ENCODE results near the gene ZNF230. TPM values are rescaled to one million over a fixed set of nuclear protein-coding genes. Genes with fewer than 3 reads are reported as not detected.
A peak's percentile ranks its signal among the peaks of the same experiment; 100 is the strongest.

The ZNF230 gene
- polyA plus RNA-seq, 3 donors: 1.0 to 3.9 (median 1.3) TPM

GRCh38 chr19:43966079-43966694, 36.6 kb upstream of the ZNF230 start:
- Histone ChIP-seq H2AFZ (ENCODE audit: insufficient read depth, low read depth, low read length, poor library complexity, severe bottlenecking) (no peak overlapping the region), H3K9ac (ENCODE audit: insufficient read depth, low read length, poor library complexity, severe bottlenecking) (no peak overlapping the region), H3K79me2 (ENCODE audit: insufficient read depth, low read length) (no peaks in the 10 kb centered on the region), H3K27ac (ENCODE audit: low read depth in 1 of 2, low read length in 2 of 2) (no peak overlapping the region), H3K27me3 (ENCODE audit: control insufficient read depth in 2 of 2, insufficient read depth in 2 of 2, low read length in 2 of 2) (no peaks in the 10 kb centered on the region), H3K4me1 (ENCODE audit: control insufficient read depth in 1 of 2, insufficient read depth in 2 of 2, low read length in 2 of 2) (no peaks in the 10 kb centered on the region), H3K4me3 (replicated peaks in 1 of 3; ENCODE audit: low read depth in 2 of 3, low read length in 3 of 3) (peak overlapping the region in 1 of 3 experiments; percentile 0), H4K20me1 (ENCODE audit: insufficient read depth, low read length) (no peaks in the 10 kb centered on the region), H3K36me3 (replicated peaks in 1 of 2; ENCODE audit: control insufficient read depth in 1 of 2, insufficient read depth in 2 of 2, low read length in 2 of 2) (peaks cover 13 to 46% of the 10 kb centered on the region in 2 donors), H3K4me2 (replicated peaks; ENCODE audit: extremely low read depth, low read length, poor library complexity, severe bottlenecking) (no peak overlapping the region), H3K9me3 (replicated peaks in 1 of 2; ENCODE audit: control insufficient read depth in 1 of 2, insufficient read depth in 1 of 2, low read length in 2 of 2) (peaks cover 37 to 92% of the 10 kb centered on the region in 2 donors)
- no peak for DNase-seq
- TF ChIP-seq CTCF (IDR thresholded peaks at IDR 0.05): no peak
- Mint-ChIP-seq H3K27me3 (ENCODE audit: low read depth in 3 of 3) (no peaks in the 10 kb centered on the region), H3K4me3 (no peak overlapping the region), H3K9me3 (peaks cover 39 to 87% (median 78%) of the 10 kb centered on the region in 7 donors), H3K36me3 (peaks cover 25 to 35% of the 10 kb centered on the region in 2 donors), H3K27ac (no peak overlapping the region), H3K4me1 (no peaks in the 10 kb centered on the region)
- intact Hi-C loops (cut with micrococcal nuclease): no loop called here
- whole genome bisulfite sequencing (ENCODE audit: insufficient coverage): 100% methylated on average over 1 of the region's 3 CpGs

- no peaks in the 10 kb centered on the region for H3K36me3 ChIP-seq (replicated peaks in 1 of 2; ENCODE audit: control insufficient read depth in 1 of 2, insufficient read depth in 2 of 2, low read length in 2 of 2)
- intact Hi-C loops (cut with micrococcal nuclease): no loop called here
- Mint-ChIP-seq H3K4me1 (no peaks in the 10 kb centered on the region), H3K9me3 (peaks cover 27 to 62% (median 58%) of the 10 kb centered on the region in 7 donors), H3K27me3 (ENCODE audit: low read depth in 3 of 3) (no peaks in the 10 kb centered on the region), H3K27ac (no peak overlapping the region), H3K36me3 (no peaks in the 10 kb centered on the region), H3K4me3 (no peak overlapping the region)
- no peak overlapping the region for H3K27ac ChIP-seq (ENCODE audit: low read depth in 1 of 2, low read length in 2 of 2)
- no peaks in the 10 kb centered on the region for H3K27me3 ChIP-seq (ENCODE audit: control insufficient read depth in 2 of 2, insufficient read depth in 2 of 2, low read length in 2 of 2)
- H2AFZ ChIP-seq (ENCODE audit: insufficient read depth, low read depth, low read length, poor library complexity, severe bottlenecking): no peak overlapping the region
- no peak overlapping the region for H3K4me2 ChIP-seq (replicated peaks; ENCODE audit: extremely low read depth, low read length, poor library complexity, severe bottlenecking)
- peaks cover 18 to 71% of the 10 kb centered on the region in 2 donors for H3K9me3 ChIP-seq (replicated peaks in 1 of 2; ENCODE audit: control insufficient read depth in 1 of 2, insufficient read depth in 1 of 2, low read length in 2 of 2)
- WGBS (ENCODE audit: insufficient coverage): no CpG with 5 or more reads among the region's 1 CpG
- H3K9ac ChIP-seq (ENCODE audit: insufficient read depth, low read length, poor library complexity, severe bottlenecking): no peak overlapping the region
- no peaks in the 10 kb centered on the region for H3K79me2 ChIP-seq (ENCODE audit: insufficient read depth, low read length)
- no peak for TF ChIP-seq CTCF (IDR thresholded peaks at IDR 0.05)
- H3K4me1 ChIP-seq (ENCODE audit: control insufficient read depth in 1 of 2, insufficient read depth in 2 of 2, low read length in 2 of 2): no peaks in the 10 kb centered on the region
- no peak overlapping the region for H3K4me3 ChIP-seq (replicated peaks in 1 of 3; ENCODE audit: low read depth in 2 of 3, low read length in 3 of 3)
- DNase-seq: no peak
- H4K20me1 ChIP-seq (ENCODE audit: insufficient read depth, low read length): no peaks in the 10 kb centered on the region
Observed at GRCh38 chr19:43976732-43977131, 26.0 kb upstream of the ZNF230 start.
